Neural cell (in vitro differentiated cells): ENCODE measurements around the gene PEG3. TPM values are rescaled to one million over a fixed set of nuclear protein-coding genes. Genes with fewer than 3 reads are reported as not detected.
A peak's percentile ranks its signal among the peaks of the same experiment; 100 is the strongest.

ENCODE experiments used
- H2AFZ ChIP-seq: fragments of 200-600, 300-800 bp; sonication (generic), shearing (Covaris generic); 2 replicates; pipeline ENCODE4 v1.6.0; 2014; ENCODE audit warnings: low read depth, mild to moderate bottlenecking, antibody characterized with exemption, low read length, moderate library complexity
- H3F3A ChIP-seq: fragments of 200-600 bp; shearing (Covaris generic); 2 replicates; pipeline ENCODE4 v1.6.1; 2016; ENCODE audit warnings: mild to moderate bottlenecking, moderate library complexity, mixed read lengths, antibody characterized with exemption, low read length; ENCODE audit not compliant: insufficient read depth, poor library complexity, severe bottlenecking
- H3K27ac ChIP-seq: fragments of 200-600, 300-800 bp; sonication (generic), shearing (Covaris generic); 2 replicates; pipeline ENCODE4 v1.5.1; 2014; ENCODE audit warnings: mild to moderate bottlenecking, low read length, moderate library complexity
- H3K27me3 ChIP-seq: fragments of 300-800, 200-600 bp; sonication (generic), shearing (Covaris generic); 2 replicates; pipeline ENCODE4 v1.6.0; 2014; ENCODE audit warnings: mild to moderate bottlenecking, low read depth, low read length, moderate library complexity; ENCODE audit not compliant: insufficient read depth
- H3K36me3 ChIP-seq: fragments of 300-800, 200-600 bp; sonication (generic), shearing (Covaris generic); 2 replicates; pipeline ENCODE4 v1.5.1; 2014; ENCODE audit warnings: mild to moderate bottlenecking, antibody characterized with exemption, low read length, moderate library complexity; ENCODE audit not compliant: insufficient read depth
- H3K4me2 ChIP-seq: fragments of 300-800, 200-600 bp; sonication (generic), shearing (Covaris generic); 2 replicates; pipeline ENCODE4 v1.6.0; 2014; ENCODE audit warnings: mild to moderate bottlenecking, low read length
- H3K4me3 ChIP-seq: fragments of 300-800, 200-600 bp; sonication (generic), shearing (Covaris generic); 2 replicates; pipeline ENCODE4 v1.5.1; 2014; ENCODE audit warnings: mild to moderate bottlenecking, low read length, moderate library complexity
- H3K79me2 ChIP-seq: fragments of 200-600 bp; shearing (Covaris generic); replicated peaks from 2 replicates; pipeline ENCODE4 v1.6.0; 2014; ENCODE audit warnings: mild to moderate bottlenecking, low read length, moderate library complexity; ENCODE audit not compliant: insufficient read depth
- H3K9ac ChIP-seq: fragments of 300-800, 200-600 bp; sonication (generic), shearing (Covaris generic); 2 replicates; pipeline ENCODE4 v1.6.1; 2016; ENCODE audit warnings: mild to moderate bottlenecking, low read length, mixed read lengths
- H3K9me2 ChIP-seq: fragments of 200-600 bp; shearing (Covaris generic); 2 replicates; pipeline ENCODE4 v1.6.1; 2016; ENCODE audit warnings: mild to moderate bottlenecking, low read length, mixed read lengths; ENCODE audit not compliant: insufficient read depth
- H3K9me3 ChIP-seq: fragments of 200-600, 300-800 bp; sonication (generic), shearing (Covaris generic); 2 replicates; pipeline ENCODE4 v1.6.1; 2016; ENCODE audit warnings: mild to moderate bottlenecking, mixed run types, low read length, moderate library complexity, mixed read lengths
- H4K20me1 ChIP-seq: fragments of 200-600 bp; shearing (Covaris generic); 2 replicates; pipeline ENCODE4 v1.6.1; 2016; ENCODE audit warnings: mild to moderate bottlenecking, mixed run types; ENCODE audit not compliant: insufficient read depth
- CTCF ChIP-seq: fragments of 450-650 bp; IDR thresholded peaks from 2 replicates; pipeline ENCODE4 v1.5.1; 2014; ENCODE audit warnings: antibody characterized with exemption, mild to moderate bottlenecking, moderate library complexity; ENCODE audit not compliant: poor library complexity, severe bottlenecking
- EP300 ChIP-seq: fragments of 450-650 bp; conservative IDR thresholded peaks from 2 replicates; pipeline ENCODE4 v1.6.1; 2014; ENCODE audit warnings: antibody characterized with exemption, mild to moderate bottlenecking, moderate library complexity; ENCODE audit not compliant: poor library complexity, severe bottlenecking
- EZH2 ChIP-seq: fragments of 200-600, 300-800 bp; shearing (Covaris generic), sonication (generic); IDR thresholded peaks from 2 replicates; pipeline ENCODE4 v1.6.1; 2014; ENCODE audit warnings: antibody characterized with exemption, low read length, borderline replicate concordance, mild to moderate bottlenecking; ENCODE audit not compliant: insufficient read depth, poor library complexity, severe bottlenecking
- MXI1 ChIP-seq: fragments of 450-650 bp; conservative IDR thresholded peaks from 2 replicates; pipeline ENCODE4 v1.6.1; 2014; ENCODE audit warnings: antibody characterized with exemption, mild to moderate bottlenecking; ENCODE audit not compliant: poor library complexity, severe bottlenecking
- POLR2AphosphoS5 ChIP-seq: IDR thresholded peaks from 2 replicates; pipeline ENCODE4 v1.6.1; 2012
- RAD21 ChIP-seq: fragments of 450-650 bp; conservative IDR thresholded peaks from 2 replicates; pipeline ENCODE4 v1.6.1; 2014; ENCODE audit warnings: antibody characterized with exemption, mild to moderate bottlenecking, moderate library complexity
- SMC3 ChIP-seq: fragments of 450-650 bp; conservative IDR thresholded peaks from 2 replicates; pipeline ENCODE4 v1.6.1; 2014; ENCODE audit warnings: antibody characterized with exemption, mild to moderate bottlenecking, moderate library complexity; ENCODE audit not compliant: poor library complexity
- TAF1 ChIP-seq: IDR thresholded peaks from 2 replicates; pipeline ENCODE4 v1.6.1; 2012; ENCODE audit warnings: low read depth
- polyA plus RNA-seq: library from polyadenylated mRNA; depleted of rRNA; stranded (reverse); fragments of >200 nt; gene quantifications from 2 replicates; pipeline ENCODE4 v1.2.3, GENCODE V29; 2014
- TF ChIP-seq, protein P1 (sequence below): IDR thresholded peaks from 2 replicates; pipeline ENCODE4 v1.6.1; 2012; ENCODE audit warnings: borderline replicate concordance

The PEG3 gene
- polyA plus RNA-seq, 1 donor from 2014 or later, result 0.06 TPM

- TF ChIP-seq RAD21 (no peak), TAF1 (no peak), MXI1 (no peak), POLR2AphosphoS5 (no peak), CTCF (no peak), EP300 (no peak), SMC3 (no peak), EZH2 (no peak)
- TF ChIP-seq, protein P1, sequence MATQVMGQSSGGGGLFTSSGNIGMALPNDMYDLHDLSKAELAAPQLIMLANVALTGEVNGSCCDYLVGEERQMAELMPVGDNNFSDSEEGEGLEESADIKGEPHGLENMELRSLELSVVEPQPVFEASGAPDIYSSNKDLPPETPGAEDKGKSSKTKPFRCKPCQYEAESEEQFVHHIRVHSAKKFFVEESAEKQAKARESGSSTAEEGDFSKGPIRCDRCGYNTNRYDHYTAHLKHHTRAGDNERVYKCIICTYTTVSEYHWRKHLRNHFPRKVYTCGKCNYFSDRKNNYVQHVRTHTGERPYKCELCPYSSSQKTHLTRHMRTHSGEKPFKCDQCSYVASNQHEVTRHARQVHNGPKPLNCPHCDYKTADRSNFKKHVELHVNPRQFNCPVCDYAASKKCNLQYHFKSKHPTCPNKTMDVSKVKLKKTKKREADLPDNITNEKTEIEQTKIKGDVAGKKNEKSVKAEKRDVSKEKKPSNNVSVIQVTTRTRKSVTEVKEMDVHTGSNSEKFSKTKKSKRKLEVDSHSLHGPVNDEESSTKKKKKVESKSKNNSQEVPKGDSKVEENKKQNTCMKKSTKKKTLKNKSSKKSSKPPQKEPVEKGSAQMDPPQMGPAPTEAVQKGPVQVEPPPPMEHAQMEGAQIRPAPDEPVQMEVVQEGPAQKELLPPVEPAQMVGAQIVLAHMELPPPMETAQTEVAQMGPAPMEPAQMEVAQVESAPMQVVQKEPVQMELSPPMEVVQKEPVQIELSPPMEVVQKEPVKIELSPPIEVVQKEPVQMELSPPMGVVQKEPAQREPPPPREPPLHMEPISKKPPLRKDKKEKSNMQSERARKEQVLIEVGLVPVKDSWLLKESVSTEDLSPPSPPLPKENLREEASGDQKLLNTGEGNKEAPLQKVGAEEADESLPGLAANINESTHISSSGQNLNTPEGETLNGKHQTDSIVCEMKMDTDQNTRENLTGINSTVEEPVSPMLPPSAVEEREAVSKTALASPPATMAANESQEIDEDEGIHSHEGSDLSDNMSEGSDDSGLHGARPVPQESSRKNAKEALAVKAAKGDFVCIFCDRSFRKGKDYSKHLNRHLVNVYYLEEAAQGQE, result no peak
- H3K9me3 ChIP-seq, result peaks cover 6% of the 10 kb centered on the region
- no peaks in the 10 kb centered on the region for H3F3A ChIP-seq
Observed at GRCh38 chr19:56869886-56870285, 29.4 kb upstream of the PEG3 start.

GRCh38 chr19:56868446-56868845 lies 27.9 kb upstream of the PEG3 start:
- Histone ChIP-seq H3K79me2 (no peaks in the 10 kb centered on the region), H3K36me3 (no peaks in the 10 kb centered on the region), H3K9me2 (no peaks in the 10 kb centered on the region), H4K20me1 (no peaks in the 10 kb centered on the region), H3K4me3 (no peak overlapping the region), H3K9me3 (peaks cover 3% of the 10 kb centered on the region), H3K27ac (no peak overlapping the region), H3K9ac (no peak overlapping the region), H3F3A (no peaks in the 10 kb centered on the region), H2AFZ (no peak overlapping the region), H3K27me3 (no peaks in the 10 kb centered on the region), H3K4me2 (no peak overlapping the region)
- TF ChIP-seq TAF1 (no peak), RAD21 (no peak), MXI1 (no peak), SMC3 (no peak)

More at GRCh38 chr19:56869886-56870285, 29.4 kb upstream of the PEG3 start:
- Histone ChIP-seq H3K27ac (no peak overlapping the region), H3K36me3 (no peaks in the 10 kb centered on the region), H2AFZ (no peak overlapping the region), H3K27me3 (no peaks in the 10 kb centered on the region), H3K9ac (no peak overlapping the region), H3K4me3 (no peak overlapping the region), H4K20me1 (no peaks in the 10 kb centered on the region), H3K4me2 (no peak overlapping the region), H3K79me2 (no peaks in the 10 kb centered on the region), H3K9me2 (no peaks in the 10 kb centered on the region)

DNA sequence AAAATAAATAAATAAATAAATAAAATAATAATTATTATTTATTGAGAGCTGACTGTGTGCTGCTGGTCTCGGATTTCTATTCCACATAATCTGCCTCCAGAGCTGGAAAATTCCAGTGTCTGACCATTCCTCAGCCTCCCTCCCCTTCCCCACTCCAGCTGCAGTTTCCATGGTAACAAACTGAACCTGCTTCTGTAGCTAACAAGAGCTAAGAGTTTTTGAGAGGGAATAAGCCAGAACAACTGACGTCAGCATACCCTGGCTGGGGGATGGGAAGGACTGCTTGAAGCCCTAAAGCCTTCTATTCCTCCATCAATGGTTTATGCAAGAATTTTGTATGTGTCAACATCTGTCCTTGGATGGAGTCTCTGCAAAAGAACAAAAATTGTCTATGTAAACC lies 26.0 kb upstream of the PEG3 start:
- Histone ChIP-seq H4K20me1 (no peaks in the 10 kb centered on the region), H3K27me3 (no peaks in the 10 kb centered on the region), H3K4me3 (no peak overlapping the region), H3K4me2 (no peak overlapping the region), H2AFZ (no peak overlapping the region), H3K9ac (no peak overlapping the region), H3F3A (no peaks in the 10 kb centered on the region), H3K9me2 (no peaks in the 10 kb centered on the region), H3K79me2 (no peaks in the 10 kb centered on the region), H3K36me3 (no peaks in the 10 kb centered on the region), H3K27ac (peak overlapping the region; percentile 48), H3K9me3 (peaks cover 7% of the 10 kb centered on the region)
- TF ChIP-seq RAD21 (peak; percentile 34), TAF1 (no peak), EP300 (peak; percentile 43)
